Ishikawa (cell line): ENCODE results near the gene LLCFC1.

Source experiments
- EP300 ChIP-seq: IDR thresholded peaks from 2 replicates; pipeline ENCODE4 v1.6.1; 2012; ENCODE audit warnings: borderline replicate concordance
- NFIC ChIP-seq: IDR thresholded peaks from 2 replicates; pipeline ENCODE4 v1.6.1; 2012

- TF ChIP-seq EP300 (no peak), NFIC (no peak)
Measured at GRCh38 chr7:142969183-142969582, 29.9 kb downstream of the LLCFC1 start.
